HUES48 (cell line): ENCODE results near the gene WNK2.
"Not testable (repeated sequence)": the region's sequence is repeated elsewhere in the genome, so short reads cannot be mapped to it uniquely, and the experiment has no call there.

Source experiments
- H3K27ac ChIP-seq: one replicate; pipeline ENCODE4 v1.7.0; 2013; ENCODE audit warnings: low read depth, low read length, inconsistent platforms
- H3K27me3 ChIP-seq: 2 replicates; pipeline ENCODE4 v1.6.1; 2013; ENCODE audit warnings: mild to moderate bottlenecking, low read length; ENCODE audit not compliant: control insufficient read depth, insufficient read depth
- H3K36me3 ChIP-seq: 2 replicates; pipeline ENCODE4 v1.6.1; 2013; ENCODE audit warnings: low read length; ENCODE audit not compliant: control insufficient read depth, insufficient read depth
- H3K4me1 ChIP-seq: 2 replicates; pipeline ENCODE4 v1.6.1; 2013; ENCODE audit warnings: mild to moderate bottlenecking, low read length; ENCODE audit not compliant: control insufficient read depth, insufficient read depth
- H3K4me3 ChIP-seq: 2 replicates; pipeline ENCODE4 v1.5.1; 2013; ENCODE audit warnings: mild to moderate bottlenecking, low read depth, low read length
- H3K9ac ChIP-seq: 2 replicates; pipeline ENCODE4 v1.6.1; 2013; ENCODE audit warnings: mild to moderate bottlenecking, low read depth, low read length, moderate library complexity
- H3K9me3 ChIP-seq: 2 replicates; pipeline ENCODE4 v1.6.1; 2013; ENCODE audit warnings: low read length; ENCODE audit not compliant: control insufficient read depth, insufficient read depth

The WNK2 gene

DNA sequence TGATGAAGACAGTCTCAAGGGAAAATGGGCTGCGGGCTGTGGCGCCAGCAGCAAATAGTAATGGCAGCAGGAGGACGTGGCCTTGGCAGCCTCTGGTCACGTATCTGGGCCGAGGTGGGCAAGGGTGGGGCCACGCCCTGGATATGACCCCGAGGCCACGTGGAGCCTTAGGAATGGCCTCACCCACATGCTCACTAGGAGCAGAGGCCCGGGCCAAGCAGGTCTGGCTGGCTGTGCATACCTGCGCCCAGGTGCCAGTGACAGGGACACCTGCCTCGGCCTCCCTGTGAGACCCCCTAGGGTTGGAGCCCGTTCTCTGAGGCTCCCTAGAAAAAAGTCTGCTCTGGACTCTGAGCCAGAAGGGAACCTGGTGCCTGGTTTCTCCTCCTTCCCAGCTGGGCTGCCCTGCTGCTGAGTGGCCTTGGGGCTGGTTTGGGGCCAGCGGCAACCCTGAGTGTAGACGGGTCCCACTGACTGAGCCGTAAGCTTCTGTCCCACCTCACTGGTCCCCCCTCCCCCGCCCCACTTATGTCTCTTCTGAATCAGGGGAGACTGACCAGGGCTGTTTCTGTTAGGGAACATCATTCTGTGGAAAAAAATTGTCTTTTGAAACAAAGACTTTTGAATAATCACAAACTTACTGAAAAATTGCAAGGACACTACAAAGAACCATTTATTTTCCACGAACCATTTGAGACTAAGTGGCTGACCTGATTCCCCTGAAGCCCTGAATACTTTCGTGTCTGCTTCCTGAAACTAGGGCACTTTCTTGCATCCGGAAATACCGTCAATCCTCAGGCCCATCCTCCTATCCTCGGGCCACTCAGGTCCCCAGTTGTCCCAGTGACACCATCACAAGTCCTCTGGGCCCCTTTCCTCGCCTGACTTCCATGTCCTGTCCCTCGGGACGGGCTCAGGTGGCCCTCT lies 60.8 kb downstream of the WNK2 start:
- no peaks in the 10 kb centered on the region for H3K27me3 ChIP-seq
- no peaks in the 10 kb centered on the region for H3K9me3 ChIP-seq
- no peak overlapping the region for H3K9ac ChIP-seq
- peaks cover 20% of the 10 kb centered on the region for H3K36me3 ChIP-seq
- no peak overlapping the region for H3K4me3 ChIP-seq
- H3K27ac ChIP-seq: no peak overlapping the region
- peaks cover 8% of the 10 kb centered on the region for H3K4me1 ChIP-seq

GRCh38 chr9:93245437-93245970 lies 61.6 kb downstream of the WNK2 start:
- Histone ChIP-seq H3K4me3 (no peak overlapping the region), H3K4me1 (peaks cover 8% of the 10 kb centered on the region), H3K27ac (no peak overlapping the region), H3K9ac (no peak overlapping the region), H3K36me3 (peaks cover 15% of the 10 kb centered on the region), H3K9me3 (no peaks in the 10 kb centered on the region), H3K27me3 (no peaks in the 10 kb centered on the region)

- no peak overlapping the region for H3K27ac ChIP-seq
- H3K4me3 ChIP-seq: no peak overlapping the region
- peaks cover 15% of the 10 kb centered on the region for H3K36me3 ChIP-seq
- H3K27me3 ChIP-seq: no peaks in the 10 kb centered on the region
- H3K9me3 ChIP-seq: no peaks in the 10 kb centered on the region
- peaks cover 8% of the 10 kb centered on the region for H3K4me1 ChIP-seq
- H3K9ac ChIP-seq: no peak overlapping the region
Observed at GRCh38 chr9:93246111-93246510, 62.2 kb downstream of the WNK2 start.

- peaks cover 15% of the 10 kb centered on the region for H3K36me3 ChIP-seq
- H3K4me1 ChIP-seq: peaks cover 8% of the 10 kb centered on the region
- no peaks in the 10 kb centered on the region for H3K9me3 ChIP-seq
- no peak overlapping the region for H3K9ac ChIP-seq
- H3K4me3 ChIP-seq: no peak overlapping the region
- no peak overlapping the region for H3K27ac ChIP-seq
- no peaks in the 10 kb centered on the region for H3K27me3 ChIP-seq
Observed at GRCh38 chr9:93246526-93246925, 62.6 kb downstream of the WNK2 start.

DNA sequence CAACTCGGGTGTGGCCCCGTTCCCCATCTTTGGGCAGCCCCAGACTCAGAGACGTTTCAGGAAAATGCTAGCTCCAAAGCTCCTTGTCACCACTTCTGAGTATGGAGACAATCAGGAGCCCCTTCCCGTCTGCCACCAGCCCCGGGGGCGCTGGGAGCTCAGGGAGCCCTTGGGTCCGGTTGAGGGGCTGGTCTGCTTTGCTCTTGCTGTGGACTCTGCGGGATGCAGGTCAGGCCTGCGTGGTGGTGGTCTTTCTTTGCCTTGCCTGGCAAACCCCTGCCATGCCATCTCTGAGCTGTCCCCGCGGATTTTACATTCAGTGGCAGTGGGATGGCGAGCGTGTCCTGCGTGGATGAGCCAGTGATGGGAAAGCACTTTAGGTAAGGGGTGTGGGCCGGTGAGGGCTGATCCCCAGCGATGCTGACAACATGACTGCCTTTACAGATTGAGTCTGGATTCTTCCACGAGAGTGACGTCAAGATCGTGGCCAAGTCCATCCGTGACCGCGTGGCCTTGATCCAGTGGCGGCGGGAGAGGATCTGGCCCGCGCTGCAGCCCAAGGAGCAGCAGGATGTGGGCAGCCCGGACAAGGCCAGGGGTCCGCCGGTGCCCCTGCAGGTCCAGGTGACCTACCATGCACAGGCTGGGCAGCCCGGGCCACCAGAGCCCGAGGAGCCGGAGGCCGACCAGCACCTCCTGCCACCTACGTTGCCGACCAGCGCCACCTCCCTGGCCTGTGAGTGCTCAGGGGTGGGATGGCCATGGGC lies 63.3 kb downstream of the WNK2 start:
- H3K4me3 ChIP-seq: no peak overlapping the region
- H3K27me3 ChIP-seq: no peaks in the 10 kb centered on the region
- H3K36me3 ChIP-seq: peaks cover 12% of the 10 kb centered on the region
- H3K9me3 ChIP-seq: no peaks in the 10 kb centered on the region
- no peak overlapping the region for H3K27ac ChIP-seq
- peaks cover 8% of the 10 kb centered on the region for H3K4me1 ChIP-seq
- H3K9ac ChIP-seq: no peak overlapping the region

- H3K9ac ChIP-seq: no peak overlapping the region
- no peaks in the 10 kb centered on the region for H3K27me3 ChIP-seq
- H3K4me3 ChIP-seq: no peak overlapping the region
- peaks cover 15% of the 10 kb centered on the region; the same call in 1 of the 2 replicates for H3K36me3 ChIP-seq
- H3K9me3 ChIP-seq: no peaks in the 10 kb centered on the region
- peaks cover 6% of the 10 kb centered on the region for H3K4me1 ChIP-seq
- no peak overlapping the region for H3K27ac ChIP-seq
Observed at GRCh38 chr9:93247892-93248291, 64.0 kb downstream of the WNK2 start.

- Histone ChIP-seq H3K36me3 (peaks cover 13% of the 10 kb centered on the region; the same call in 1 of the 2 replicates), H3K4me1 (peaks cover 5% of the 10 kb centered on the region), H3K9ac (no peak overlapping the region), H3K27ac (no peak overlapping the region), H3K9me3 (no peaks in the 10 kb centered on the region), H3K4me3 (no peak overlapping the region), H3K27me3 (no peaks in the 10 kb centered on the region)
Observed at GRCh38 chr9:93248386-93249040, 64.6 kb downstream of the WNK2 start.

- Histone ChIP-seq H3K4me3 (no peak overlapping the region), H3K27me3 (no peaks in the 10 kb centered on the region), H3K36me3 (0 out of 2 replicates have a peak, but pooled peaks cover 13% of the 10 kb centered on the region), H3K9me3 (no peaks in the 10 kb centered on the region), H3K27ac (no peak overlapping the region), H3K9ac (no peak overlapping the region), H3K4me1 (peaks cover 5% of the 10 kb centered on the region)
Observed at GRCh38 chr9:93250185-93250584, 66.2 kb downstream of the WNK2 start.

DNA sequence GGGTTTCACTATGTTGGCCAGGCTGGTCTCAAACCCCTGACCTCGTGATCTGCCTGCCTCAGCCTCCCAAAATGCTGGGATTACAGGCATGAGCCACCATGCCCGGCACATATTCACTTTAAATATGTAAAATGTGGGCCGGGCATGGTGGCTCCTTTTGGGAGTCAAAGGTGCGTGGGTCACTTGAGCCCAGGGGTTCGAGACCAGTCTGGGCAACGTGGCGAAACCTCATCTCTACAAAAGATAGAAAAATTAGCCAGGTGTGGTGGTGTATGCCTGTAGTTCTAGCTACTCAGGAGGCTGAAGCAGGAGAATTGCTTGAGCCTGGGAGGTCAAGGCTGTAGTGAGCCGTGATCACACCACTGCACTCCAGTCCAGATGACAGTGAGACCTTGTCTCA lies 67.4 kb downstream of the WNK2 start:
- H3K36me3 ChIP-seq: peaks cover 13% of the 10 kb centered on the region; the same call in 1 of the 2 replicates
- not testable (repeated sequence) for H3K4me1 ChIP-seq, H3K9ac ChIP-seq, H3K27ac ChIP-seq, H3K27me3 ChIP-seq, H3K4me3 ChIP-seq, H3K9me3 ChIP-seq

DNA sequence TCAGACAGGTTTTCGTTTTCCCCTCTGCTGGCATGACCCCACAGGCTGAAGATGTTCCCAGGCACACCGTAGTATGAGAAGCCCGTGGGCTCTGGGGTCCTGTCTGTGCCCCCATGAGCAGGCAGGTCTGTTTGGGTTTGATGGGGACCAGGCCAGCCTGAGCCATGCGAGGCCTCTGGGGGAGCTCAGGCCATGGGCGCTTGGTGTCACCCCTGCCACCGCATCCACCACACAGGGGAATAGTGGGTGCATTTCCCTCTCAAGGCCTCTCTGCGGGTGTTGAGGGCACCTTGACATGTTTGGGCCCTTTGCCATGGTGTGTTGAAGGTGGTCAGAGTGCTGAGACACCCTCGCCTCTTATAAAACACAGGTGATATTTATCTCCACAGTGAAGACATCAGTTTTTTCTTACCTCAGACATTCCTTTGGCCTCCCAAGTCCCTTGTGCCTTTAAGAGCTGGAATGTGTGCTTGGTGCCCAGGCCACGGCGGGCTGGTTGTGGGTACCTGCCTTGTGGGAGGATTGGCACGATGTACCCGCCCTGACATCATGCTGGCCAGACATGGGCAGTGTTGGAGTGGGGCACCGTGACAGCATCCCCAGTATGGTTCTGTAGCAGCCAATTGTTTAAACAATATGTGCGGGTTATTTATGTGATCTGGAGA lies 68.3 kb downstream of the WNK2 start:
- Histone ChIP-seq H3K27ac (no peak overlapping the region), H3K9me3 (no peaks in the 10 kb centered on the region), H3K9ac (no peak overlapping the region), H3K4me1 (peaks cover 5% of the 10 kb centered on the region), H3K36me3 (peaks cover 13% of the 10 kb centered on the region; the same call in 1 of the 2 replicates), H3K27me3 (no peaks in the 10 kb centered on the region), H3K4me3 (no peak overlapping the region)
